Measurements from ENCODE around the gene CENPP.

CENPP gene

GRCh38 chr9:92657296-92658094 is 331.7 kb downstream of the CENPP start:
- no peak for DNase-seq

GRCh38 chr9:92658176-92658575 is 332.4 kb downstream of the CENPP start:
- DNase-seq = no peak

More at GRCh38 chr9:92657296-92658094, 331.7 kb downstream of the CENPP start:
- no peak for TF ChIP-seq GATA1 (IDR thresholded peaks at IDR 0.05; ENCODE audit: low read depth, low read length)
- no peak for TF ChIP-seq POLR2A (IDR thresholded peaks at IDR 0.05; ENCODE audit: low read length)

GRCh38 chr9:92658611-92659010 is 332.9 kb downstream of the CENPP start:
- TF ChIP-seq GATA1 (IDR thresholded peaks at IDR 0.05; ENCODE audit: low read depth, low read length) = no peak
- DNase-seq = no peak

More at GRCh38 chr9:92658176-92658575, 332.4 kb downstream of the CENPP start:
- TF ChIP-seq GATA1 (IDR thresholded peaks at IDR 0.05; ENCODE audit: low read depth, low read length) = no peak
- TF ChIP-seq POLR2A (IDR thresholded peaks at IDR 0.05; ENCODE audit: low read length) = no peak

GRCh38 chr9:92659601-92660000 is 333.8 kb downstream of the CENPP start:
- TF ChIP-seq POLR2A (IDR thresholded peaks at IDR 0.05; ENCODE audit: low read length) = no peak
- no peak for TF ChIP-seq GATA1 (IDR thresholded peaks at IDR 0.05; ENCODE audit: low read depth, low read length)
- DNase-seq = no peak

GRCh38 chr9:92660266-92660665 is 334.5 kb downstream of the CENPP start:
- no peak for DNase-seq
- no peak for TF ChIP-seq POLR2A (IDR thresholded peaks at IDR 0.05; ENCODE audit: low read length)
- no peak for TF ChIP-seq GATA1 (IDR thresholded peaks at IDR 0.05; ENCODE audit: low read depth, low read length)

- TF ChIP-seq GATA1 (IDR thresholded peaks at IDR 0.05; ENCODE audit: low read depth, low read length) (no peak), POLR2A (IDR thresholded peaks at IDR 0.05; ENCODE audit: low read length) (no peak)
- DNase-seq = no peak
These were observed 335.4 kb downstream of the CENPP start for GRCh38 chr9:92661127-92661526.

GRCh38 chr9:92661743-92662142 is 336.0 kb downstream of the CENPP start:
- TF ChIP-seq POLR2A (IDR thresholded peaks at IDR 0.05; ENCODE audit: low read length) = no peak
- no peak for DNase-seq

- DNase-seq = no peak
- TF ChIP-seq POLR2A (IDR thresholded peaks at IDR 0.05; ENCODE audit: low read length) (no peak), GATA1 (IDR thresholded peaks at IDR 0.05; ENCODE audit: low read depth, low read length) (no peak)
These were observed 337.4 kb downstream of the CENPP start for GRCh38 chr9:92663126-92663525.

GRCh38 chr9:92663951-92664350 is 338.2 kb downstream of the CENPP start:
- TF ChIP-seq POLR2A (IDR thresholded peaks at IDR 0.05; ENCODE audit: low read length) = no peak
- TF ChIP-seq GATA1 (IDR thresholded peaks at IDR 0.05; ENCODE audit: low read depth, low read length) = no peak
- DNase-seq = no peak

GRCh38 chr9:92664394-92665152 is 338.8 kb downstream of the CENPP start:
- TF ChIP-seq GATA1 (IDR thresholded peaks at IDR 0.05; ENCODE audit: low read depth, low read length) (no peak), POLR2A (IDR thresholded peaks at IDR 0.05; ENCODE audit: low read length) (no peak)
- no peak for DNase-seq

- DNase-seq = no peak
- TF ChIP-seq GATA1 (IDR thresholded peaks at IDR 0.05; ENCODE audit: low read depth, low read length) (no peak), POLR2A (IDR thresholded peaks at IDR 0.05; ENCODE audit: low read length) (no peak)
These were observed 340.1 kb downstream of the CENPP start for GRCh38 chr9:92665836-92666235.

- no peak for DNase-seq
- no peak for TF ChIP-seq GATA1 (IDR thresholded peaks at IDR 0.05; ENCODE audit: low read depth, low read length)
- TF ChIP-seq POLR2A (IDR thresholded peaks at IDR 0.05; ENCODE audit: low read length) = no peak
These were observed 340.5 kb downstream of the CENPP start for GRCh38 chr9:92666236-92666635.

- no peak for TF ChIP-seq POLR2A (IDR thresholded peaks at IDR 0.05; ENCODE audit: low read length)
- TF ChIP-seq GATA1 (IDR thresholded peaks at IDR 0.05; ENCODE audit: low read depth, low read length) = no peak
- DNase-seq = no peak
These were observed 341.3 kb downstream of the CENPP start for GRCh38 chr9:92666912-92667532.

Data from erythroblast (primary cell).